HL-60 (cell line): ENCODE results near the gene LRRC25.

Experiments
- GABPA ChIP-seq: IDR thresholded peaks from 2 replicates; pipeline ENCODE4 v1.6.1; 2012; ENCODE audit warnings: low read depth
- POLR2AphosphoS5 ChIP-seq: IDR thresholded peaks from 2 replicates; pipeline ENCODE4 v1.6.1; 2012; ENCODE audit warnings: low read depth
- TF ChIP-seq, protein P1 (sequence below): IDR thresholded peaks from one replicate; pipeline ENCODE4 v1.5.1; 2011; ENCODE audit warnings: low read length, control low read depth, inconsistent platforms; ENCODE audit not compliant: insufficient read depth
- TF ChIP-seq, protein P2 (sequence below): IDR thresholded peaks from 2 replicates; pipeline ENCODE4 v1.6.1; 2012; ENCODE audit warnings: low read depth; ENCODE audit not compliant: insufficient replicate concordance

DNA sequence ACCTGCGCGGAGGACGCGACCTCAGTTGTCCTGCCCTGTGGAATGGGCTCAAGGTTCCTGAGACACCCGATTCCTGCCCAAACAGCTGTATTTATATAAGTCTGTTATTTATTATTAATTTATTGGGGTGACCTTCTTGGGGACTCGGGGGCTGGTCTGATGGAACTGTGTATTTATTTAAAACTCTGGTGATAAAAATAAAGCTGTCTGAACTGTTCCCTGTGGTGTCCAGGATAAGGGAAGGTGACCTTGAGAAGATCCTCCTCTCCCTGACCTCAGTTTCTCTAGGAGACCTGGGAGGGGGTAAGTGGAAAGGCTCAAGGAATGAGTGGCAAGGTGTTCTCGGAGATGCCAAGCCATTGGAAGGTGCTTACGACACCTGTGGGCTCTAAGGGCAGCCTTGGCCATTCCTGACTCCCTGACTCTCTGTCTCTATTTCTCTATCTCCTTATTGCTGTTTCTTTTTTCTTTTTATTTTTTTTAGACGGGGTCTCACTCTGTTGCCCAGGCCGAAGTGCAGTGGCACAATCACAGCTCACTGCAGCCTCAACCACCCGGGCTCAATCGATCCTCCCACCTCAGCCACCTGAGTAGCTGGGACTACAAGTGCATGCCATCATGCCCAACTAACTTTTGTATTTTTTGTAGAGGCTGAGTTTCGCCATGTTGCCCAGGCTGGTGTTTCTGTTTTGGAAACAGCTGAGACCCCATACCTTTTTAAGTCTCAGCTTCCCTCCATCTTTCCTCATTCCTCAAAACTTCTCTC is 8.3 kb downstream of the LRRC25 start:
- no peak for TF ChIP-seq GABPA
- no peak for TF ChIP-seq POLR2AphosphoS5
- TF ChIP-seq, protein P1, sequence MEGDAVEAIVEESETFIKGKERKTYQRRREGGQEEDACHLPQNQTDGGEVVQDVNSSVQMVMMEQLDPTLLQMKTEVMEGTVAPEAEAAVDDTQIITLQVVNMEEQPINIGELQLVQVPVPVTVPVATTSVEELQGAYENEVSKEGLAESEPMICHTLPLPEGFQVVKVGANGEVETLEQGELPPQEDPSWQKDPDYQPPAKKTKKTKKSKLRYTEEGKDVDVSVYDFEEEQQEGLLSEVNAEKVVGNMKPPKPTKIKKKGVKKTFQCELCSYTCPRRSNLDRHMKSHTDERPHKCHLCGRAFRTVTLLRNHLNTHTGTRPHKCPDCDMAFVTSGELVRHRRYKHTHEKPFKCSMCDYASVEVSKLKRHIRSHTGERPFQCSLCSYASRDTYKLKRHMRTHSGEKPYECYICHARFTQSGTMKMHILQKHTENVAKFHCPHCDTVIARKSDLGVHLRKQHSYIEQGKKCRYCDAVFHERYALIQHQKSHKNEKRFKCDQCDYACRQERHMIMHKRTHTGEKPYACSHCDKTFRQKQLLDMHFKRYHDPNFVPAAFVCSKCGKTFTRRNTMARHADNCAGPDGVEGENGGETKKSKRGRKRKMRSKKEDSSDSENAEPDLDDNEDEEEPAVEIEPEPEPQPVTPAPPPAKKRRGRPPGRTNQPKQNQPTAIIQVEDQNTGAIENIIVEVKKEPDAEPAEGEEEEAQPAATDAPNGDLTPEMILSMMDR = no peak
- TF ChIP-seq, protein P2, sequence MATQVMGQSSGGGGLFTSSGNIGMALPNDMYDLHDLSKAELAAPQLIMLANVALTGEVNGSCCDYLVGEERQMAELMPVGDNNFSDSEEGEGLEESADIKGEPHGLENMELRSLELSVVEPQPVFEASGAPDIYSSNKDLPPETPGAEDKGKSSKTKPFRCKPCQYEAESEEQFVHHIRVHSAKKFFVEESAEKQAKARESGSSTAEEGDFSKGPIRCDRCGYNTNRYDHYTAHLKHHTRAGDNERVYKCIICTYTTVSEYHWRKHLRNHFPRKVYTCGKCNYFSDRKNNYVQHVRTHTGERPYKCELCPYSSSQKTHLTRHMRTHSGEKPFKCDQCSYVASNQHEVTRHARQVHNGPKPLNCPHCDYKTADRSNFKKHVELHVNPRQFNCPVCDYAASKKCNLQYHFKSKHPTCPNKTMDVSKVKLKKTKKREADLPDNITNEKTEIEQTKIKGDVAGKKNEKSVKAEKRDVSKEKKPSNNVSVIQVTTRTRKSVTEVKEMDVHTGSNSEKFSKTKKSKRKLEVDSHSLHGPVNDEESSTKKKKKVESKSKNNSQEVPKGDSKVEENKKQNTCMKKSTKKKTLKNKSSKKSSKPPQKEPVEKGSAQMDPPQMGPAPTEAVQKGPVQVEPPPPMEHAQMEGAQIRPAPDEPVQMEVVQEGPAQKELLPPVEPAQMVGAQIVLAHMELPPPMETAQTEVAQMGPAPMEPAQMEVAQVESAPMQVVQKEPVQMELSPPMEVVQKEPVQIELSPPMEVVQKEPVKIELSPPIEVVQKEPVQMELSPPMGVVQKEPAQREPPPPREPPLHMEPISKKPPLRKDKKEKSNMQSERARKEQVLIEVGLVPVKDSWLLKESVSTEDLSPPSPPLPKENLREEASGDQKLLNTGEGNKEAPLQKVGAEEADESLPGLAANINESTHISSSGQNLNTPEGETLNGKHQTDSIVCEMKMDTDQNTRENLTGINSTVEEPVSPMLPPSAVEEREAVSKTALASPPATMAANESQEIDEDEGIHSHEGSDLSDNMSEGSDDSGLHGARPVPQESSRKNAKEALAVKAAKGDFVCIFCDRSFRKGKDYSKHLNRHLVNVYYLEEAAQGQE = no peak
